ENCODE results near the gene WDHD1.

- TF ChIP-seq CTCF (IDR thresholded peaks at IDR 0.05): no peak
- TF ChIP-seq POLR2A (IDR thresholded peaks at IDR 0.05): no peak
These were observed 59.4 kb downstream of the WDHD1 start for GRCh38 chr14:54967496-54967895.

All from ovary (tissue), 3 donors.